Panc1 (cell line): ENCODE measurements around the gene TRPC4AP. TPM values are rescaled to one million over a fixed set of nuclear protein-coding genes. Genes with fewer than 3 reads are reported as not detected.

ENCODE experiments used
- ATAC-seq: fragments of 200-7000 bp; cut with Tn5 transposase; 2 replicates; pipeline ENCODE4 v1.9.1; 2020; ENCODE audit warnings: mild to moderate bottlenecking, moderate library complexity
- BruUV-seq: library from RNA; stranded (reverse); fragments of 400-500 nt; replicated peaks from 2 replicates; lab custom pipeline; 2021; lab: Mats Ljungman, UMichigan
- CTCF ChIA-PET: fragments of 300-600 bp; sonication (Branson Sonifier 250); formaldehyde crosslinking; loops from one replicate; lab custom pipeline; 2022; ENCODE audit warnings: antibody characterized with exemption; lab: Charles Lee
- POLR2A ChIA-PET: fragments of 300-600 bp; sonication (Branson Sonifier 250); formaldehyde crosslinking; loops from one replicate; lab custom pipeline; 2022; ENCODE audit warnings: antibody characterized with exemption; lab: Charles Lee
- DNase-seq: peaks from one replicate; pipeline ENCODE4 v3.0.0-alpha.2; 2010; ENCODE audit warnings: low read depth, low spot score
- H3K27ac ChIP-seq: 2 replicates; pipeline ENCODE4 v1.5.1; 2011; ENCODE audit warnings: mild to moderate bottlenecking, low read length, inconsistent platforms
- H3K27me3 ChIP-seq: fragments of 200-500 bp; sonication (Bioruptor generic); 2 replicates; pipeline ENCODE4 v1.6.0; 2014; ENCODE audit warnings: low read length, inconsistent platforms; ENCODE audit not compliant: control insufficient read depth, insufficient read depth
- H3K36me3 ChIP-seq: fragments of 200-500 bp; sonication (Bioruptor generic); 2 replicates; pipeline ENCODE4 v1.5.1; 2014; ENCODE audit warnings: inconsistent platforms, mild to moderate bottlenecking, low read length, moderate library complexity; ENCODE audit not compliant: control insufficient read depth, insufficient read depth
- H3K4me1 ChIP-seq: 2 replicates; pipeline ENCODE4 v1.5.1; 2011; ENCODE audit warnings: inconsistent platforms, mild to moderate bottlenecking, low read length, moderate library complexity; ENCODE audit not compliant: control insufficient read depth, insufficient read depth
- H3K4me3 ChIP-seq, 2 experiments: 2 replicates each; pipeline ENCODE4 v1.5.1; 2011 to 2012; ENCODE audit warnings: low read depth in 2 of 2, low read length in 2 of 2, mild to moderate bottlenecking in 2 of 2, inconsistent platforms in 1 of 2, moderate library complexity in 1 of 2
- H3K9me3 ChIP-seq: fragments of 200-500 bp; sonication (Bioruptor generic); 2 replicates; pipeline ENCODE4 v1.5.1; 2014; ENCODE audit warnings: low read depth, mild to moderate bottlenecking, inconsistent platforms, low read length, moderate library complexity; ENCODE audit not compliant: control insufficient read depth, insufficient read depth
- CTCF ChIP-seq: fragments of 450-650 bp; IDR thresholded peaks from 2 replicates; pipeline ENCODE4 v1.5.1; 2017; ENCODE audit warnings: mild to moderate bottlenecking
- POLR2AphosphoS5 ChIP-seq: IDR thresholded peaks from 2 replicates; pipeline ENCODE4 v1.6.1; 2012; ENCODE audit warnings: mild to moderate bottlenecking, low read depth, low read length, moderate library complexity
- REST ChIP-seq, 2 experiments: IDR thresholded peaks; 2 replicates each; pipeline ENCODE4 v1.6.1; 2011 to 2012; ENCODE audit warnings: low read depth in 2 of 2, control low read depth in 1 of 2, low read length in 1 of 2, mild to moderate bottlenecking in 1 of 2, moderate library complexity in 1 of 2; ENCODE audit not compliant: insufficient read depth in 1 of 2
- SIN3A ChIP-seq: IDR thresholded peaks from 2 replicates; pipeline ENCODE4 v1.6.1; 2012; ENCODE audit warnings: low read depth, mild to moderate bottlenecking, low read length, moderate library complexity, borderline replicate concordance; ENCODE audit not compliant: insufficient read depth
- TCF7L2 ChIP-seq: IDR thresholded peaks from 2 replicates; pipeline ENCODE4 v1.6.1; 2011; ENCODE audit warnings: mild to moderate bottlenecking, low read depth, low read length, inconsistent platforms
- in situ Hi-C: cut with HindIII; loops from 2 replicates; pipeline ENCODE4 v1.10.0; 2016; ENCODE audit warnings: low sequenced_read_pairs, low pct_unique_long_range_greater_than_20kb
- intact Hi-C: fragments of 100-400 bp; cut with micrococcal nuclease; formaldehyde crosslinking; loops from one replicate; pipeline ENCODE4 v1.10.0; 2022; ENCODE audit not compliant: unreplicated experiment
- total RNA-seq: library from RNA; stranded (reverse); gene quantifications from one replicate; pipeline ENCODE4 v1.2.1, GENCODE V29; 2021; ENCODE audit not compliant: unreplicated experiment

TRPC4AP gene
- total RNA-seq, 1 experiment from 2014 or later: 48.4 TPM

- DNase-seq (no peak), ATAC-seq (no peak)
- ChIA-PET POLR2A (no interaction called here), CTCF (interaction anchor here (0.6 to 1.1 kb wide), 3 partner anchors 95 to 127 kb away, joined by 3 to 10 read pairs (median 4); no protein-coding TSS in a partner anchor)
- Histone ChIP-seq H3K4me1 (no peaks in the 10 kb centered on the region), H3K27ac (no peak overlapping the region), H3K36me3 (no peaks in the 10 kb centered on the region), H3K4me3 (no peak overlapping the region), H3K9me3 (no peaks in the 10 kb centered on the region), H3K27me3 (no peaks in the 10 kb centered on the region)
- BruUV-seq: no TSS peak
- no peak for TF ChIP-seq POLR2AphosphoS5
- TF ChIP-seq REST (IDR thresholded peaks at IDR 0.05; ENCODE audit: insufficient read depth in 1 of 2, low read depth in 2 of 2, low read length in 1 of 2): no peak
- TF ChIP-seq CTCF: no peak
- no peak for TF ChIP-seq TCF7L2
- TF ChIP-seq SIN3A: no peak
- in situ Hi-C loops (no loop called here), intact Hi-C loops (no loop called here)
These were observed 91.5 kb downstream of the TRPC4AP start for GRCh38 chr20:35000922-35001595.

DNA sequence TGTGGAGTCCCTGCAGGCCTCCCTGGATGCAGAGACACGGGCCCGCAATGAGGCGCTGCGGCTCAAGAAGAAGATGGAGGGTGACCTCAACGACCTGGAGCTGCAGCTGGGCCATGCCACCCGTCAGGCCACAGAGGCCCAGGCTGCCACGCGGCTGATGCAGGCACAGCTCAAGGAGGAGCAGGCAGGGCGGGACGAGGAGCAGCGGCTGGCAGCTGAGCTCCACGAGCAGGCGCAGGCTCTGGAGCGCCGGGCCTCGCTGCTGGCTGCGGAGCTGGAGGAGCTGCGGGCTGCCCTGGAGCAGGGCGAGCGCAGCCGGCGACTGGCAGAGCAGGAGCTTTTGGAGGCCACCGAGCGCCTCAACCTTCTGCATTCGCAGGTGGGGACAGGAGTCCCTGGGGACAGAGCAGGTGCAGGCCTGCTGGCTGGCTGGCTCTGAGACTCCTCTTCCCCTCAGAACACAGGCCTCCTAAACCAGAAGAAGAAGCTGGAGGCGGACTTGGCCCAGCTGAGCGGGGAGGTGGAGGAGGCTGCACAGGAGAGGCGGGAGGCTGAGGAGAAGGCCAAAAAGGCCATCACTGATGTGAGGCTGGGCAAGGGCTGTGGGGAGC, 92.2 kb downstream of the TRPC4AP start:
- ATAC-seq: no peak
- H3K36me3 ChIP-seq: no peaks in the 10 kb centered on the region
- in situ Hi-C loops (no loop called here), intact Hi-C loops (no loop called here)
- ChIA-PET CTCF (interaction anchor here (0.6 kb wide), 1 partner anchor 96 kb away, joined by 10 read pairs; no protein-coding TSS in a partner anchor), POLR2A (no interaction called here)
- BruUV-seq: no TSS peak
- H3K4me3 ChIP-seq: no peak overlapping the region
- H3K27ac ChIP-seq: no peak overlapping the region
- no peaks in the 10 kb centered on the region for H3K4me1 ChIP-seq
- TF ChIP-seq TCF7L2: no peak
- no peak for TF ChIP-seq SIN3A
- H3K9me3 ChIP-seq: no peaks in the 10 kb centered on the region
- no peak for DNase-seq
- no peaks in the 10 kb centered on the region for H3K27me3 ChIP-seq

DNA sequence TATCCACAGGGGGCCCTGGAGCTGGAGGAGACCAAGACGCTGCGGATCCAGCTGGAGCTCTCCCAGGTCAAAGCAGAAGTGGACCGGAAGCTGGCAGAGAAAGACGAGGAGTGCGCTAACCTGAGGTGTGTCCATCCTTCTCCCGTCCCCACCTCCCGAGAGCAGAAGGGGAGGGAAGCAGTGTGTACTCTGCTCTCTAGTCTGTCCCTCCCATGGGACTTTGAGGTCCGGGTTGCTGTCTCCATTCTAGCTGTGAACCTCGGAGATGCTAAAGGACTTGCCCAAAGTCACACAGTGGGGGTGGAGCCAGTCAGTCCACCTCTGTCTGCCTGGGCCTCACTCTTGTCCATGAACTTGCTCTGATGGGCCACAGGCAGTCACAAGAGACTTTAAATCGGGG, 92.8 kb downstream of the TRPC4AP start:
- in situ Hi-C loops (no loop called here), intact Hi-C loops (no loop called here)
- no peaks in the 10 kb centered on the region for H3K27me3 ChIP-seq
- ChIA-PET CTCF (no interaction called here), POLR2A (no interaction called here)
- TF ChIP-seq REST (IDR thresholded peaks at IDR 0.05; ENCODE audit: insufficient read depth in 1 of 2, low read depth in 2 of 2, low read length in 1 of 2): no peak
- TF ChIP-seq CTCF: no peak
- TF ChIP-seq POLR2AphosphoS5: no peak
- no peak for TF ChIP-seq SIN3A
- no peak for TF ChIP-seq TCF7L2
- H3K4me3 ChIP-seq: no peak overlapping the region
- no peak overlapping the region for H3K27ac ChIP-seq
- no TSS peak for BruUV-seq
- no peak for ATAC-seq
- H3K9me3 ChIP-seq: no peaks in the 10 kb centered on the region
- H3K4me1 ChIP-seq: no peaks in the 10 kb centered on the region
- H3K36me3 ChIP-seq: no peaks in the 10 kb centered on the region
- DNase-seq: no peak
